ENCODE results near the gene NUP35. TPM values are rescaled to one million over a fixed set of nuclear protein-coding genes. Genes with fewer than 3 reads are reported as not detected.

Gene NUP35
- total and polyA plus RNA-seq, 2 experiments from 2014 or later, result 10.9 to 12.9 TPM

GRCh38 chr2:183091318-183091953 is 32.8 kb upstream of the NUP35 start:
- H3K4me2 ChIP-seq (ENCODE audit: unreplicated experiment), result no peak overlapping the region
- 87 to 88% methylated on average over 7 of the region's 7 CpGs for WGBS, 2 experiments (ENCODE audit: low coverage in 1 of 2, low lambda C conversion rate in 2 of 2, missing lambda C conversion rate in 2 of 2)
- H2AFZ ChIP-seq, result no peak overlapping the region
- H3K36me3 ChIP-seq (ENCODE audit: low read depth), result no peaks in the 10 kb centered on the region
- DNase-seq, result no peak
- in situ Hi-C loops (cut with MboI), result no loop called here
- no peaks in the 10 kb centered on the region for H3K79me2 ChIP-seq (ENCODE audit: insufficient read depth)
- H3F3A ChIP-seq (ENCODE audit: insufficient read depth), result peaks cover 4% of the 10 kb centered on the region; the same call in 1 of the 2 replicates
- H3K9ac ChIP-seq, result no peak overlapping the region
- H3K27me3 ChIP-seq (replicated peaks; ENCODE audit: insufficient read depth), result no peaks in the 10 kb centered on the region
- no peak overlapping the region for H3K4me3 ChIP-seq
- H3K9me2 ChIP-seq (ENCODE audit: insufficient read depth), result no peaks in the 10 kb centered on the region
- H3K27ac ChIP-seq, result no peak overlapping the region
- no peaks in the 10 kb centered on the region for H3K9me3 ChIP-seq (ENCODE audit: low read depth)
- H3K4me1 ChIP-seq (ENCODE audit: insufficient read depth), result peaks cover 10% of the 10 kb centered on the region
- H4K20me1 ChIP-seq (ENCODE audit: insufficient read depth), result no peaks in the 10 kb centered on the region
- TF ChIP-seq EZH2 (IDR thresholded peaks at IDR 0.05; ENCODE audit: insufficient read depth, poor library complexity, severe bottlenecking) (no peak), EZH2phosphoT487 (IDR thresholded peaks at IDR 0.05; ENCODE audit: insufficient read depth, low read depth) (no peak)

DNA sequence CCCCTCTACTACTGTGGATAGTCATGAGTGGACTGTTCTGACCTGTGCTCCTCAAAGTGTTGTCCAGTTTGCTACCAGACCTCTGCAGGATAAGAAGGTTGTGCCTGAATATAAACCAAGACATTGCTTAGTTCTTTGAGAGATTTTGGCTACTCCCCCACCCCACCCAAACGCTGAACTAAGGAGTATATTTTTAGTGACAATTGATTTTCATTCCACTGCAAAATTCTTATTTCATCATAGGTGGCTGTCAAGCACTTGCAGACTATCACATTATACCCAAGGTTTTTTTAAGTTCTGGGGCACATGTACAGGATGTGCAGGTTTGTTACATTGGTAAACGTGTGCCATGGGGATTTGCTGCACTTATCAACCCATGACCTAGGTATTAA is 32.3 kb upstream of the NUP35 start:
- H3K9me3 ChIP-seq (ENCODE audit: low read depth), result no peaks in the 10 kb centered on the region
- peaks cover 10% of the 10 kb centered on the region for H3K4me1 ChIP-seq (ENCODE audit: insufficient read depth)
- no peak for TF ChIP-seq EZH2 (IDR thresholded peaks at IDR 0.05; ENCODE audit: insufficient read depth, poor library complexity, severe bottlenecking)
- no peak for TF ChIP-seq EZH2phosphoT487 (IDR thresholded peaks at IDR 0.05; ENCODE audit: insufficient read depth, low read depth)
- 74 to 75% methylated on average over 2 of the region's 2 CpGs for WGBS, 2 experiments (ENCODE audit: low coverage in 1 of 2, low lambda C conversion rate in 2 of 2, missing lambda C conversion rate in 2 of 2)
- H2AFZ ChIP-seq, result no peak overlapping the region
- H3K9me2 ChIP-seq (ENCODE audit: insufficient read depth), result no peaks in the 10 kb centered on the region
- in situ Hi-C loops (cut with MboI), result no loop called here
- no peaks in the 10 kb centered on the region for H4K20me1 ChIP-seq (ENCODE audit: insufficient read depth)
- H3K36me3 ChIP-seq (ENCODE audit: low read depth), result no peaks in the 10 kb centered on the region
- H3K9ac ChIP-seq, result no peak overlapping the region
- DNase-seq, result no peak
- no peak overlapping the region for H3K4me2 ChIP-seq (ENCODE audit: unreplicated experiment)
- no peaks in the 10 kb centered on the region for H3K27me3 ChIP-seq (replicated peaks; ENCODE audit: insufficient read depth)
- peaks cover 4% of the 10 kb centered on the region; the same call in 1 of the 2 replicates for H3F3A ChIP-seq (ENCODE audit: insufficient read depth)
- H3K4me3 ChIP-seq, result no peak overlapping the region
- no peaks in the 10 kb centered on the region for H3K79me2 ChIP-seq (ENCODE audit: insufficient read depth)
- H3K27ac ChIP-seq, result no peak overlapping the region

GRCh38 chr2:183093857-183094657 is 30.2 kb upstream of the NUP35 start:
- Histone ChIP-seq H3K79me2 (ENCODE audit: insufficient read depth) (no peaks in the 10 kb centered on the region), H3K4me2 (ENCODE audit: unreplicated experiment) (peak overlapping the region; percentile 19), H3K9me3 (ENCODE audit: low read depth) (no peaks in the 10 kb centered on the region), H3K27ac (no peak overlapping the region), H2AFZ (peak overlapping the region; percentile 2; the same call in 1 of the 2 replicates), H3K9ac (no peak overlapping the region), H3K27me3 (replicated peaks; ENCODE audit: insufficient read depth) (no peaks in the 10 kb centered on the region), H3K4me3 (no peak overlapping the region), H3K9me2 (ENCODE audit: insufficient read depth) (no peaks in the 10 kb centered on the region), H4K20me1 (ENCODE audit: insufficient read depth) (no peaks in the 10 kb centered on the region), H3F3A (ENCODE audit: insufficient read depth) (peaks cover 4% of the 10 kb centered on the region; the same call in 1 of the 2 replicates), H3K4me1 (ENCODE audit: insufficient read depth) (peaks cover 10% of the 10 kb centered on the region), H3K36me3 (ENCODE audit: low read depth) (no peaks in the 10 kb centered on the region)
- no peak for TF ChIP-seq EZH2 (IDR thresholded peaks at IDR 0.05; ENCODE audit: insufficient read depth, poor library complexity, severe bottlenecking)
- no peak for TF ChIP-seq EZH2phosphoT487 (IDR thresholded peaks at IDR 0.05; ENCODE audit: insufficient read depth, low read depth)
- in situ Hi-C loops (cut with MboI), result no loop called here
- WGBS, 2 experiments (ENCODE audit: low coverage in 1 of 2, low lambda C conversion rate in 2 of 2, missing lambda C conversion rate in 2 of 2), result 6% methylated on average over 2 of the region's 2 CpGs
- peak; percentile 72 for DNase-seq

GRCh38 chr2:183105402-183106134 is 18.7 kb upstream of the NUP35 start:
- H2AFZ ChIP-seq, result no peak overlapping the region
- in situ Hi-C loops (cut with MboI), result no loop called here
- no peaks in the 10 kb centered on the region for H3K27me3 ChIP-seq (replicated peaks; ENCODE audit: insufficient read depth)
- WGBS, 2 experiments (ENCODE audit: low coverage in 1 of 2, low lambda C conversion rate in 2 of 2, missing lambda C conversion rate in 2 of 2), result 51 to 60% methylated on average over 4 of the region's 4 CpGs
- no peak overlapping the region for H3K9ac ChIP-seq
- no peaks in the 10 kb centered on the region for H3F3A ChIP-seq (ENCODE audit: insufficient read depth)
- no peak overlapping the region for H3K4me3 ChIP-seq
- no peaks in the 10 kb centered on the region for H4K20me1 ChIP-seq (ENCODE audit: insufficient read depth)
- H3K4me2 ChIP-seq (ENCODE audit: unreplicated experiment), result no peak overlapping the region
- H3K79me2 ChIP-seq (ENCODE audit: insufficient read depth), result no peaks in the 10 kb centered on the region
- H3K9me2 ChIP-seq (ENCODE audit: insufficient read depth), result no peaks in the 10 kb centered on the region
- H3K27ac ChIP-seq, result no peak overlapping the region
- H3K9me3 ChIP-seq (ENCODE audit: low read depth), result no peaks in the 10 kb centered on the region
- no peak for TF ChIP-seq EZH2 (IDR thresholded peaks at IDR 0.05; ENCODE audit: insufficient read depth, poor library complexity, severe bottlenecking)
- no peak for TF ChIP-seq EZH2phosphoT487 (IDR thresholded peaks at IDR 0.05; ENCODE audit: insufficient read depth, low read depth)
- H3K36me3 ChIP-seq (ENCODE audit: low read depth), result no peaks in the 10 kb centered on the region
- no peaks in the 10 kb centered on the region for H3K4me1 ChIP-seq (ENCODE audit: insufficient read depth)
- peak; percentile 42 for DNase-seq

All from GM23248 (cell line).